B cell (primary cell): Measurements from ENCODE around the gene TECPR2. TPM values are rescaled to one million over a fixed set of nuclear protein-coding genes. Genes with fewer than 3 reads are reported as not detected.

Source experiments
- ATAC-seq: fragments of 200-7000 bp; cut with Tn5 transposase; one replicate; pipeline ENCODE4 v1.10.0; 2021; ENCODE audit warnings: low read depth, mild to moderate bottlenecking, moderate number of reproducible peaks, moderate library complexity
- CTCF ChIA-PET: fragments of 350-600 bp; sonication (Branson Sonifier 250); formaldehyde crosslinking; loops from one replicate; lab custom pipeline; 2021; ENCODE audit warnings: antibody characterized with exemption, inconsistent platforms; lab: Charles Lee
- POLR2A ChIA-PET: fragments of 350-600 bp; sonication (Branson Sonifier 250); formaldehyde crosslinking; loops from one replicate; lab custom pipeline; 2021; ENCODE audit warnings: antibody characterized with exemption; lab: Charles Lee
- DNase-seq: peaks from one replicate; pipeline ENCODE4 v3.0.0; 2013
- H2AFZ ChIP-seq: 2 replicates; pipeline ENCODE4 v1.6.1; 2012; ENCODE audit warnings: mild to moderate bottlenecking, low read depth, low read length; ENCODE audit not compliant: insufficient read depth, poor library complexity, severe bottlenecking
- H3K27ac ChIP-seq, 2 donors: 1 replicate in 1 of 2; 2 replicates in 1 of 2; pipeline ENCODE4 v1.5.1; 2012 to 2013; ENCODE audit warnings: low read length in 2 of 2, mild to moderate bottlenecking in 2 of 2, moderate library complexity in 1 of 2
- H3K27me3 ChIP-seq, 4 experiments: fragments of 200-600 bp in 1 of 4; sonication (generic) in 1 of 4; replicated peaks in 1 of 4; 1 replicate in 2 of 4; 2 replicates in 2 of 4; pipeline versions ENCODE4 v1.6.1 to v1.7.0; 2013 to 2016; ENCODE audit warnings: low read length in 3 of 4, mild to moderate bottlenecking in 2 of 4, mixed read lengths in 1 of 4, moderate library complexity in 1 of 4; ENCODE audit not compliant: insufficient read depth in 4 of 4, control insufficient read depth in 3 of 4; ENCODE audit errors: control extremely low read depth in 1 of 4
- H3K36me3 ChIP-seq, 2 experiments: replicated peaks in 1 of 2; 1 replicate in 1 of 2; 2 replicates in 1 of 2; pipeline versions ENCODE4 v1.6.1 to v1.7.1; 2013; ENCODE audit warnings: low read length in 1 of 2; ENCODE audit not compliant: insufficient read depth in 2 of 2, control insufficient read depth in 1 of 2; ENCODE audit errors: control extremely low read depth in 1 of 2, extremely low read depth in 1 of 2
- H3K4me1 ChIP-seq, 2 donors: fragments of 200-600 bp in 1 of 2; sonication (generic) in 1 of 2; 1 replicate in 1 of 2; 2 replicates in 1 of 2; pipeline versions ENCODE4 v1.5.1 to v1.6.1; 2013 to 2017; ENCODE audit warnings: low read length in 2 of 2; ENCODE audit not compliant: control insufficient read depth in 2 of 2, insufficient read depth in 2 of 2
- H3K4me2 ChIP-seq: replicated peaks from 2 replicates; pipeline ENCODE3; 2012; ENCODE audit warnings: mild to moderate bottlenecking, low read depth, low read length; ENCODE audit not compliant: poor library complexity, severe bottlenecking
- H3K4me3 ChIP-seq, 5 experiments: fragments of 200-600 bp in 1 of 5; sonication (generic) in 1 of 5; 1 replicate in 3 of 5; 2 replicates in 2 of 5; pipeline versions ENCODE4 v1.5.1 to v1.7.0; 2011 to 2016; ENCODE audit warnings: low read length in 4 of 5, mild to moderate bottlenecking in 4 of 5, low read depth in 2 of 5, control low read depth in 1 of 5, moderate library complexity in 1 of 5; ENCODE audit not compliant: insufficient read depth in 1 of 5; ENCODE audit errors: control extremely low read depth in 1 of 5, extremely low read depth in 1 of 5
- H3K79me2 ChIP-seq: fragments of 200-600 bp; sonication (generic); one replicate; pipeline ENCODE4 v1.6.0; 2016; ENCODE audit warnings: low read length; ENCODE audit not compliant: control insufficient read depth, insufficient read depth
- H3K9ac ChIP-seq: fragments of 200-600 bp; sonication (generic); 2 replicates; pipeline ENCODE4 v1.6.1; 2017; ENCODE audit warnings: mild to moderate bottlenecking, low read length, moderate library complexity
- H3K9me3 ChIP-seq, 3 donors: one replicate each; pipeline versions ENCODE4 v1.6.1 to v1.7.1; 2013; ENCODE audit warnings: low read length in 2 of 3; ENCODE audit not compliant: control insufficient read depth in 2 of 3, insufficient read depth in 1 of 3; ENCODE audit errors: control extremely low read depth in 1 of 3
- H4K20me1 ChIP-seq: 2 replicates; pipeline ENCODE4 v1.6.0; 2012; ENCODE audit warnings: mild to moderate bottlenecking, low read length; ENCODE audit not compliant: insufficient read depth, control insufficient read depth, poor library complexity, severe bottlenecking
- H3K27ac Mint-ChIP-seq: one replicate; pipeline ENCODE4 v1.8.0; 2021; ENCODE audit warnings: mixed read lengths
- H3K27me3 Mint-ChIP-seq: one replicate; pipeline ENCODE4 v1.8.0; 2021; ENCODE audit warnings: mixed read lengths
- H3K4me1 Mint-ChIP-seq: one replicate; pipeline ENCODE4 v1.8.0; 2021; ENCODE audit warnings: mixed read lengths
- H3K4me3 Mint-ChIP-seq: one replicate; pipeline ENCODE4 v1.8.0; 2021; ENCODE audit warnings: mixed read lengths
- H3K9me3 Mint-ChIP-seq: one replicate; pipeline ENCODE4 v1.8.0; 2022; ENCODE audit warnings: mixed read lengths; ENCODE audit not compliant: insufficient read depth
- CTCF ChIP-seq: fragments of 200-600 bp; IDR thresholded peaks from one replicate; pipeline ENCODE4 v1.8.0; 2022; ENCODE audit warnings: antibody characterized with exemption, mild to moderate bottlenecking
- EZH2 ChIP-seq: IDR thresholded peaks from 2 replicates; pipeline ENCODE4 v1.6.1; 2012; ENCODE audit warnings: borderline replicate concordance, low read depth, mild to moderate bottlenecking, moderate library complexity, low read length; ENCODE audit not compliant: insufficient read depth, poor library complexity, severe bottlenecking
- WGBS: methylation state at CpG from one replicate; pipeline ENCODE4 v1.1.5; 2013; ENCODE audit warnings: missing lambda C conversion rate; ENCODE audit not compliant: insufficient coverage; 5-methylcytosine and 5-hydroxymethylcytosine counted together
- intact Hi-C: fragments of 100-400 bp; cut with micrococcal nuclease; formaldehyde crosslinking; loops from one replicate; pipeline ENCODE4 v1.10.0; 2022
- polyA plus RNA-seq: library from polyadenylated mRNA; depleted of rRNA; stranded (reverse); fragments of >200 nt; gene quantifications from 2 replicates; pipeline ENCODE4 v1.2.3, GENCODE V29; 2012
- total RNA-seq, 2 donors: library from RNA; stranded (reverse); fragments of 120-200 nt in 1 of 2; gene quantifications; 1 replicate in 1 of 2; 2 replicates in 1 of 2; pipeline versions ENCODE4 v1.2.3 to v1.2.4, GENCODE V29; 2013 to 2022

Gene TECPR2
- total and polyA plus RNA-seq, 2 donors (not counting 1 experiment from before 2014, with no cell fraction given) = 4.7 to 10.8 TPM

GRCh38 chr14:102363182-102363943 lies 622 bp downstream of the TECPR2 start:
- DNase-seq = no peak
- intact Hi-C loops = loop anchor here (1.0 to 5.0 kb wide), 6 partner anchors 144 to 1986 kb away; partner anchors contain the start of genes ANKRD9, DYNC1H1, MARK3 and PPP2R5C

More at GRCh38 chr14:102363182-102363943, 622 bp downstream of the TECPR2 start:
- peak overlapping the region; percentile 91 for H3K27ac Mint-ChIP-seq
- H3K9me3 ChIP-seq = no peaks in the 10 kb centered on the region
- H3K4me1 Mint-ChIP-seq = peaks cover 27% of the 10 kb centered on the region
- TF ChIP-seq EZH2 (no peak), CTCF (no peak)
- H3K4me3 Mint-ChIP-seq = no peak overlapping the region
- H3K4me1 ChIP-seq = peaks cover 16 to 24% of the 10 kb centered on the region in 2 donors
- H3K27me3 ChIP-seq = no peaks in the 10 kb centered on the region
- peak overlapping the region; percentile 97 for H3K4me2 ChIP-seq
- peak overlapping the region; percentile 55 to 90 (median 82) for H3K4me3 ChIP-seq
- POLR2A ChIA-PET = interaction anchor here (1.1 kb wide), 1 partner anchor 46 kb away, joined by 3 read pairs; no protein-coding TSS in a partner anchor
- 1% methylated on average over 47 of the region's 53 CpGs for WGBS
- H3K27ac ChIP-seq = peak overlapping the region in 1 of 2 donors; percentile 93
- peaks cover 1 to 9% of the 10 kb centered on the region in 2 experiments for H3K36me3 ChIP-seq
- CTCF ChIA-PET = interaction anchor here (2.2 kb wide), 1 partner anchor 43 kb away, joined by 11 read pairs; the partner anchor contains the start of gene ZNF839
- H3K27me3 Mint-ChIP-seq = no peaks in the 10 kb centered on the region
- peak overlapping the region; percentile 97 for H2AFZ ChIP-seq
- peak overlapping the region; percentile 91 for H3K9ac ChIP-seq
- peaks cover 32% of the 10 kb centered on the region for H3K79me2 ChIP-seq
- ATAC-seq = peak; percentile 8
- no peaks in the 10 kb centered on the region for H3K9me3 Mint-ChIP-seq
- H4K20me1 ChIP-seq = no peaks in the 10 kb centered on the region
